Activated CD4-positive, alpha-beta T cell treated with anti-CD3 and anti-CD28 coated beads, Interleukin-2, amount 50 U/mL, for 48 hours (primary cell): ENCODE data around the gene ZDHHC8.

ENCODE experiments used
- DNase-seq, 2 experiments: peaks; one replicate each; pipeline ENCODE4 v3.0.0-alpha.2; 2020

ZDHHC8 gene

GRCh38 chr22:20131597-20131858 lies at the start of gene ZDHHC8:
ZDHHC8 (plus strand) TSS chr22:20131804; CDS start chr22:20131948, 144 bp downstream.
- peak; percentile 46 for DNase-seq

GRCh38 chr22:20083157-20083890 lies 48.3 kb upstream of the ZDHHC8 start:
- DNase-seq, result no peak

GRCh38 chr22:20083891-20084546 lies 47.6 kb upstream of the ZDHHC8 start:
- DNase-seq, result no peak

- peak; percentile 21 to 34 for DNase-seq
Observed at GRCh38 chr22:20084547-20085413, 46.8 kb upstream of the ZDHHC8 start.

GRCh38 chr22:20085651-20086050 lies 46.0 kb upstream of the ZDHHC8 start:
- no peak for DNase-seq

- no peak for DNase-seq
Observed at GRCh38 chr22:20086101-20086599, 45.5 kb upstream of the ZDHHC8 start.

GRCh38 chr22:20086763-20087162 lies 44.8 kb upstream of the ZDHHC8 start:
- no peak for DNase-seq

GRCh38 chr22:20087319-20088262 lies 44.0 kb upstream of the ZDHHC8 start:
- no peak for DNase-seq

- DNase-seq, result no peak
Observed at GRCh38 chr22:20088263-20088648, 43.3 kb upstream of the ZDHHC8 start.

GRCh38 chr22:20089226-20089976 lies 42.2 kb upstream of the ZDHHC8 start:
- DNase-seq, result no peak

GRCh38 chr22:20089977-20090729 lies 41.5 kb upstream of the ZDHHC8 start:
- no peak for DNase-seq

- DNase-seq, result no peak
Observed at GRCh38 chr22:20090730-20091240, 40.8 kb upstream of the ZDHHC8 start.

GRCh38 chr22:20091690-20092476 lies 39.7 kb upstream of the ZDHHC8 start:
- no peak for DNase-seq

- no peak for DNase-seq
Observed at GRCh38 chr22:20092477-20092854, 39.1 kb upstream of the ZDHHC8 start.

- no peak for DNase-seq
Observed at GRCh38 chr22:20093418-20094196, 38.0 kb upstream of the ZDHHC8 start.

- no peak for DNase-seq
Observed at GRCh38 chr22:20094197-20094807, 37.3 kb upstream of the ZDHHC8 start.

- peak; percentile 48 to 55 for DNase-seq
Observed at GRCh38 chr22:20095521-20095920, 36.1 kb upstream of the ZDHHC8 start.

- DNase-seq, result no peak
Observed at GRCh38 chr22:20096574-20097420, 34.8 kb upstream of the ZDHHC8 start.
